Astrocyte of the cerebellum (primary cell): ENCODE measurements around the gene DNAJB2.

Experiments used
- DNase-seq: peaks from one replicate; pipeline ENCODE4 v3.0.0-alpha.2; 2011; ENCODE audit warnings: low read depth
- H3K4me3 ChIP-seq: 2 replicates; pipeline ENCODE4 v1.5.1; 2011; ENCODE audit warnings: mild to moderate bottlenecking, low read depth, low read length, moderate library complexity
- in situ Hi-C: cut with HindIII; loops from 2 replicates; pipeline ENCODE4 v1.10.0; 2017; ENCODE audit warnings: low sequenced_read_pairs
- TF ChIP-seq, protein P1 (sequence below): IDR thresholded peaks from 2 replicates; pipeline ENCODE4 v1.5.1; 2012; ENCODE audit warnings: low read length, low read depth, moderate library complexity, mild to moderate bottlenecking; ENCODE audit errors: missing control alignments

The DNAJB2 gene

DNA sequence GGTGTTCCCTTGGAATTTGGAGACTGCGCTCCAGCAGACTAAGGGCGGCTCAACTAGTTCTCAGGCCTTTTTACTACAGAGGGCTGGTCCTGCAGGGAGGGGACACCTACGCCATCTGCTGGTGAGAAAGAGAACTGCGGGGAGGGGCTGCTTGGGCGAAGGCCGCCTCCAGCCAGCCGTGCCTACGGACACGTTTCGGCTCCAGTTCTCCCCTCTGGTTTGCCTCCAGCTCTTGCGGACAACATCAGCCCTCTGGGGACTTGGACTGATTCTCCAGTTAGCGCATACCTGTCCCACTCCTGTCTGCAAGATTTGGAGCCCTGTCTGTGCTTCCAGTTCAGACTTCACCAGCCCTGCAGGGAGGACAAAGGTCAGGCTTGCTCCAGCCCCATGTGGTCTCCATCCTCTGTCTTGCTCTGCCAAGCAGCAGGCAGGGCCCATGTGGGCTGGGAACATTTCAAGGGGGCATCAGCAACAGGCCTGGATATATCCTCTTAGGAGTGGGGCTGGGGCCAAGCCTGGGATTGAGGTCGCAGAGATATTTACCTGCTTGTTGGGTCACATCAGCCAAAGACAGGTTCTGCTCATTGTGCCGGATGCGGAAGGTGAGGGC lies 19.7 kb downstream of the DNAJB2 start:
- DNase-seq: peak; percentile 42
- no peak overlapping the region for H3K4me3 ChIP-seq
- TF ChIP-seq, protein P1, sequence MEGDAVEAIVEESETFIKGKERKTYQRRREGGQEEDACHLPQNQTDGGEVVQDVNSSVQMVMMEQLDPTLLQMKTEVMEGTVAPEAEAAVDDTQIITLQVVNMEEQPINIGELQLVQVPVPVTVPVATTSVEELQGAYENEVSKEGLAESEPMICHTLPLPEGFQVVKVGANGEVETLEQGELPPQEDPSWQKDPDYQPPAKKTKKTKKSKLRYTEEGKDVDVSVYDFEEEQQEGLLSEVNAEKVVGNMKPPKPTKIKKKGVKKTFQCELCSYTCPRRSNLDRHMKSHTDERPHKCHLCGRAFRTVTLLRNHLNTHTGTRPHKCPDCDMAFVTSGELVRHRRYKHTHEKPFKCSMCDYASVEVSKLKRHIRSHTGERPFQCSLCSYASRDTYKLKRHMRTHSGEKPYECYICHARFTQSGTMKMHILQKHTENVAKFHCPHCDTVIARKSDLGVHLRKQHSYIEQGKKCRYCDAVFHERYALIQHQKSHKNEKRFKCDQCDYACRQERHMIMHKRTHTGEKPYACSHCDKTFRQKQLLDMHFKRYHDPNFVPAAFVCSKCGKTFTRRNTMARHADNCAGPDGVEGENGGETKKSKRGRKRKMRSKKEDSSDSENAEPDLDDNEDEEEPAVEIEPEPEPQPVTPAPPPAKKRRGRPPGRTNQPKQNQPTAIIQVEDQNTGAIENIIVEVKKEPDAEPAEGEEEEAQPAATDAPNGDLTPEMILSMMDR: peak; percentile 98
- in situ Hi-C loops: no loop called here

- TF ChIP-seq, protein P1: no peak
- in situ Hi-C loops: no loop called here
- no peak for DNase-seq
- H3K4me3 ChIP-seq: no peak overlapping the region
These were observed 20.2 kb downstream of the DNAJB2 start for GRCh38 chr2:219299372-219299760.

GRCh38 chr2:219300022-219300421 lies 20.9 kb downstream of the DNAJB2 start:
- TF ChIP-seq, protein P1: no peak
- no peak for DNase-seq
- in situ Hi-C loops: no loop called here
- no peak overlapping the region for H3K4me3 ChIP-seq

DNA sequence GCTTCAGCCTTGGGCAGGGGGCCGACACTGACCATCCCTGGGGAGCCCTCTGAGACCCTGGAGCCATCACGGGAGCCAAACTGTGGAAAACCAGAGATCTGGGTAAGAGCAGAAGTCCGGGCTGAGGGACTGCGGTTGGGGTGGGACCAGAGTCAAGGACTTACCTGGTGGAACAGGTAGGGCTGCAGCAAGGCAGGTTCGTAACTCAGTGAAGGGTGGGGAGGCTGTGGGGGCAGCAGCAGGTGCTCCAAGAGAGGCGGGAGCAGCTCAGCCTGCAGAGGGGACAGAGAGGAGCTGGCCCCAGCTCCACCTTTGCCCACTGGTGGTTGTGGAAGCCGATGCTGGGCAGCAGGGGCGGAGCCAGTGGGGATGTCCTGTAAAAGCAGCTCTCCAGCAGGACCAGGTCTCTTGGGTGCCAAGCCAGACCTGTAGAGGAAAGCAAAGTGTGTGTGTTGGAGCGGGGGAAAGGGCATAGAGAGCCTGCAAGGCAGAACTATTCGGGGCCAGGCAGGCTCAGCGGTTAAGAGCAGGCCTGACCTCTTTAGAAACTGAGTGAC lies 23.3 kb downstream of the DNAJB2 start:
- no peak for DNase-seq
- in situ Hi-C loops: no loop called here
- TF ChIP-seq, protein P1: no peak
- no peak overlapping the region for H3K4me3 ChIP-seq

DNA sequence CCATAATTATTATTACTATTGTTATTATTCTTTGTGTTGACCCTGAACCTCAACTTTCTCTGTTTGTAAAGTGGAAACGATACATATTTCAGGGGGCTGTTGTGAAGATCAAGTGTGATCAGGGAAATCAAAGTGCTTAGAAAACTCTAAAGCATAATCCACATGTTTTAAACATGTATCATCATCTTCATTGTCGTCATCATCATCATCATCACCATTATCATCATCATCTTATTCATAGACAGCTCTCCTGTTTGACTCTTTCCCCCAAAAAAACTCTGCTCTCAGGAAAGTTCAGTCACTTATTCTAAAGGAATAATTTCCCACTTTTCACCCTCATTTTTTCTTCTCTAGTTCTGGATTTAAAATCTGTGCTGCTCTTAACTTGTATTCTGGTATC lies 25.1 kb downstream of the DNAJB2 start:
- no peak for DNase-seq
- TF ChIP-seq, protein P1: no peak
- no peak overlapping the region for H3K4me3 ChIP-seq
- in situ Hi-C loops: no loop called here

DNA sequence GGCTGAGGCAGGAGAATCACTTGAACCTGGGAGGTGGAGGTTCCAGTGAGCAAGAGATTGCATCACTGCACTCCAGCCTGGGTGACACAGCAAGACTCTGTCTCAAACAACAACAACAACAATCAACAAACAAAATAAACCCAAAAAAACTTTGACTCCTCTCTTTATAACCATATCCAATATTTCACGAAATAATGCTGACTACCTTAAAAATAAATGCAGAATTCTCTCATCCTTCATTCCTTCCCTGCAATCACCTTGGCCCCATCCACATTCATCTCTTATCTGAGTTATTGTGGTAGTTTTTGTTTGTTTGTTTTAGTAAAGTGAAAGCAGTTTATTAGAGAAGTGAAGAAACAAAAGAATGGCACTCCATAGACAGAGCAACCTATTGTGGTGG lies 26.9 kb downstream of the DNAJB2 start:
- in situ Hi-C loops: no loop called here
- TF ChIP-seq, protein P1: no peak
- H3K4me3 ChIP-seq: no peak overlapping the region
- DNase-seq: no peak
